Suprapubic skin (tissue), 3 donors: ENCODE data around the gene CLNK.

Experiments used
- POLR2A ChIP-seq, 2 donors: fragments of 450-650 bp; IDR thresholded peaks; one replicate each; pipeline ENCODE4 v1.6.1; 2017; ENCODE audit warnings: antibody characterized with exemption in 2 of 2, mild to moderate bottlenecking in 2 of 2, moderate library complexity in 2 of 2
- TF ChIP-seq, protein P1 (sequence below), 2 donors: fragments of 200-600 bp in 1 of 2; fragments of 450-650 bp in 1 of 2; sonication (generic) in 1 of 2; IDR thresholded peaks; one replicate each; pipeline ENCODE4 v1.5.1; 2016 to 2019; ENCODE audit warnings: antibody characterized with exemption in 2 of 2, mild to moderate bottlenecking in 1 of 2, moderate library complexity in 1 of 2

DNA sequence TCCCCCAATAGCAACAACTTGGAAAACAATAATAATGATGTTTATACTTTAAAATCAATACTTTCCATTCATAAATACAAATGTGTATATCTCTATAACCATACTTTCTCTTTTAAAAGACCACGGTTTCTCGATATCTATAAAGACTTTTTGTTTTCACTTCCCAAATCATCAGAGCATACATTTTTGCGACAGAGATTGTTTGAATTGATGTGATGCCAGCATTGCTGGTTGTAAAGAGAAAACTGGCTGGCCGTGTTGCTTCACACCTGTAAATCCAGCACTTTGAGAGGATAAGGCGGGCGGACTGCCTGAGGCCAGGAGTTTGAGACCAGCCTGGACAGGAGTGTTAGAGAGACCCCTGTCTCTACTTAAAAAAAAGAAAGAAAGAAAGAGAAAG, 149.7 kb downstream of the CLNK start:
- TF ChIP-seq, protein P1, sequence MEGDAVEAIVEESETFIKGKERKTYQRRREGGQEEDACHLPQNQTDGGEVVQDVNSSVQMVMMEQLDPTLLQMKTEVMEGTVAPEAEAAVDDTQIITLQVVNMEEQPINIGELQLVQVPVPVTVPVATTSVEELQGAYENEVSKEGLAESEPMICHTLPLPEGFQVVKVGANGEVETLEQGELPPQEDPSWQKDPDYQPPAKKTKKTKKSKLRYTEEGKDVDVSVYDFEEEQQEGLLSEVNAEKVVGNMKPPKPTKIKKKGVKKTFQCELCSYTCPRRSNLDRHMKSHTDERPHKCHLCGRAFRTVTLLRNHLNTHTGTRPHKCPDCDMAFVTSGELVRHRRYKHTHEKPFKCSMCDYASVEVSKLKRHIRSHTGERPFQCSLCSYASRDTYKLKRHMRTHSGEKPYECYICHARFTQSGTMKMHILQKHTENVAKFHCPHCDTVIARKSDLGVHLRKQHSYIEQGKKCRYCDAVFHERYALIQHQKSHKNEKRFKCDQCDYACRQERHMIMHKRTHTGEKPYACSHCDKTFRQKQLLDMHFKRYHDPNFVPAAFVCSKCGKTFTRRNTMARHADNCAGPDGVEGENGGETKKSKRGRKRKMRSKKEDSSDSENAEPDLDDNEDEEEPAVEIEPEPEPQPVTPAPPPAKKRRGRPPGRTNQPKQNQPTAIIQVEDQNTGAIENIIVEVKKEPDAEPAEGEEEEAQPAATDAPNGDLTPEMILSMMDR (IDR thresholded peaks at IDR 0.05): no peak
- no peak for TF ChIP-seq POLR2A (IDR thresholded peaks at IDR 0.05)
